ENCODE results near the gene USP27X.
A peak's percentile ranks its signal among the peaks of the same experiment; 100 is the strongest.

The USP27X gene

GRCh38 chrX:49901048-49901447, 21.8 kb downstream of the USP27X start:
- Histone ChIP-seq H3K4me3 (ENCODE audit: low read length, poor library complexity, severe bottlenecking) (no peak overlapping the region), H3F3A (ENCODE audit: low read depth) (no peaks in the 10 kb centered on the region), H2AFZ (ENCODE audit: low read length) (no peak overlapping the region), H3K9me3 (ENCODE audit: insufficient read depth, low read depth, low read length) (no peaks in the 10 kb centered on the region), H3K9me2 (replicated peaks; ENCODE audit: low read depth, low read length) (no peaks in the 10 kb centered on the region), H3K9ac (ENCODE audit: low read depth, low read length, poor library complexity, severe bottlenecking) (no peak overlapping the region), H3K4me2 (ENCODE audit: low read depth, low read length, poor library complexity, severe bottlenecking) (no peak overlapping the region), H3K4me1 (ENCODE audit: insufficient read depth, low read length, poor library complexity, severe bottlenecking) (no peaks in the 10 kb centered on the region), H3K27me3 (ENCODE audit: insufficient read depth, low read length, poor library complexity, severe bottlenecking) (no peaks in the 10 kb centered on the region), H3K36me3 (ENCODE audit: insufficient read depth, low read length) (no peaks in the 10 kb centered on the region), H4K20me1 (ENCODE audit: insufficient read depth, low read length, poor library complexity, severe bottlenecking) (no peaks in the 10 kb centered on the region), H3K79me2 (ENCODE audit: insufficient read depth, low read length) (no peaks in the 10 kb centered on the region)
- TF ChIP-seq EZH2phosphoT487 (IDR thresholded peaks at IDR 0.05; ENCODE audit: borderline replicate concordance) = no peak
- no peak for TF ChIP-seq CTCF (conservative IDR thresholded peaks at IDR 0.05; ENCODE audit: low read length)

- no peak for TF ChIP-seq CTCF (conservative IDR thresholded peaks at IDR 0.05; ENCODE audit: low read length)
- TF ChIP-seq EZH2phosphoT487 (IDR thresholded peaks at IDR 0.05; ENCODE audit: borderline replicate concordance) = no peak
- H3K36me3 ChIP-seq (ENCODE audit: insufficient read depth, low read length) = no peaks in the 10 kb centered on the region
- no peak overlapping the region for H3K9ac ChIP-seq (ENCODE audit: low read depth, low read length, poor library complexity, severe bottlenecking)
- peak overlapping the region; percentile 55 for H3K4me2 ChIP-seq (ENCODE audit: low read depth, low read length, poor library complexity, severe bottlenecking)
- H3K27me3 ChIP-seq (ENCODE audit: insufficient read depth, low read length, poor library complexity, severe bottlenecking) = no peaks in the 10 kb centered on the region
- no peaks in the 10 kb centered on the region for H3K9me2 ChIP-seq (replicated peaks; ENCODE audit: low read depth, low read length)
- H3K4me1 ChIP-seq (ENCODE audit: insufficient read depth, low read length, poor library complexity, severe bottlenecking) = peaks cover 11% of the 10 kb centered on the region
- H3K4me3 ChIP-seq (ENCODE audit: low read length, poor library complexity, severe bottlenecking) = peak overlapping the region; percentile 8
- peak overlapping the region; percentile 81 for H2AFZ ChIP-seq (ENCODE audit: low read length)
- H3F3A ChIP-seq (ENCODE audit: low read depth) = no peaks in the 10 kb centered on the region
- no peaks in the 10 kb centered on the region for H3K9me3 ChIP-seq (ENCODE audit: insufficient read depth, low read depth, low read length)
- no peaks in the 10 kb centered on the region for H3K79me2 ChIP-seq (ENCODE audit: insufficient read depth, low read length)
- H4K20me1 ChIP-seq (ENCODE audit: insufficient read depth, low read length, poor library complexity, severe bottlenecking) = no peaks in the 10 kb centered on the region
These were observed 31.1 kb downstream of the USP27X start for GRCh38 chrX:49910344-49910743.

- peaks cover 11% of the 10 kb centered on the region for H3K4me1 ChIP-seq (ENCODE audit: insufficient read depth, low read length, poor library complexity, severe bottlenecking)
- H3K9me2 ChIP-seq (replicated peaks; ENCODE audit: low read depth, low read length) = no peaks in the 10 kb centered on the region
- H3F3A ChIP-seq (ENCODE audit: low read depth) = no peaks in the 10 kb centered on the region
- no peak overlapping the region for H3K4me3 ChIP-seq (ENCODE audit: low read length, poor library complexity, severe bottlenecking)
- TF ChIP-seq CTCF (conservative IDR thresholded peaks at IDR 0.05; ENCODE audit: low read length) (no peak), EZH2phosphoT487 (IDR thresholded peaks at IDR 0.05; ENCODE audit: borderline replicate concordance) (no peak)
- no peaks in the 10 kb centered on the region for H4K20me1 ChIP-seq (ENCODE audit: insufficient read depth, low read length, poor library complexity, severe bottlenecking)
- H3K27me3 ChIP-seq (ENCODE audit: insufficient read depth, low read length, poor library complexity, severe bottlenecking) = no peaks in the 10 kb centered on the region
- H3K4me2 ChIP-seq (ENCODE audit: low read depth, low read length, poor library complexity, severe bottlenecking) = no peak overlapping the region
- H3K79me2 ChIP-seq (ENCODE audit: insufficient read depth, low read length) = no peaks in the 10 kb centered on the region
- no peaks in the 10 kb centered on the region for H3K36me3 ChIP-seq (ENCODE audit: insufficient read depth, low read length)
- H3K9ac ChIP-seq (ENCODE audit: low read depth, low read length, poor library complexity, severe bottlenecking) = no peak overlapping the region
- no peaks in the 10 kb centered on the region for H3K9me3 ChIP-seq (ENCODE audit: insufficient read depth, low read depth, low read length)
- H2AFZ ChIP-seq (ENCODE audit: low read length) = no peak overlapping the region
These were observed 32.8 kb downstream of the USP27X start for GRCh38 chrX:49912086-49912485.
